ENCODE results near the gene BRMS1.
"Not testable (repeated sequence)": the region's sequence is repeated elsewhere in the genome, so short reads cannot be mapped to it uniquely, and the experiment has no call there.

BRMS1 gene, protein sequence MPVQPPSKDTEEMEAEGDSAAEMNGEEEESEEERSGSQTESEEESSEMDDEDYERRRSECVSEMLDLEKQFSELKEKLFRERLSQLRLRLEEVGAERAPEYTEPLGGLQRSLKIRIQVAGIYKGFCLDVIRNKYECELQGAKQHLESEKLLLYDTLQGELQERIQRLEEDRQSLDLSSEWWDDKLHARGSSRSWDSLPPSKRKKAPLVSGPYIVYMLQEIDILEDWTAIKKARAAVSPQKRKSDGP

GRCh38 chr11:66344550-66345315, at the start of gene BRMS1:
Gene BRMS1, minus strand, starts transcription at chr11:66345104. Its CDS starts 2,870 bp downstream, at chr11:66342234.
- DNase-seq (ENCODE audit: low read depth) = peak; percentile 85
- TF ChIP-seq, protein P1, sequence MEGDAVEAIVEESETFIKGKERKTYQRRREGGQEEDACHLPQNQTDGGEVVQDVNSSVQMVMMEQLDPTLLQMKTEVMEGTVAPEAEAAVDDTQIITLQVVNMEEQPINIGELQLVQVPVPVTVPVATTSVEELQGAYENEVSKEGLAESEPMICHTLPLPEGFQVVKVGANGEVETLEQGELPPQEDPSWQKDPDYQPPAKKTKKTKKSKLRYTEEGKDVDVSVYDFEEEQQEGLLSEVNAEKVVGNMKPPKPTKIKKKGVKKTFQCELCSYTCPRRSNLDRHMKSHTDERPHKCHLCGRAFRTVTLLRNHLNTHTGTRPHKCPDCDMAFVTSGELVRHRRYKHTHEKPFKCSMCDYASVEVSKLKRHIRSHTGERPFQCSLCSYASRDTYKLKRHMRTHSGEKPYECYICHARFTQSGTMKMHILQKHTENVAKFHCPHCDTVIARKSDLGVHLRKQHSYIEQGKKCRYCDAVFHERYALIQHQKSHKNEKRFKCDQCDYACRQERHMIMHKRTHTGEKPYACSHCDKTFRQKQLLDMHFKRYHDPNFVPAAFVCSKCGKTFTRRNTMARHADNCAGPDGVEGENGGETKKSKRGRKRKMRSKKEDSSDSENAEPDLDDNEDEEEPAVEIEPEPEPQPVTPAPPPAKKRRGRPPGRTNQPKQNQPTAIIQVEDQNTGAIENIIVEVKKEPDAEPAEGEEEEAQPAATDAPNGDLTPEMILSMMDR (conservative IDR thresholded peaks at IDR 0.05; ENCODE audit: low read depth, low read length) = no peak
- H3K4me3 ChIP-seq (ENCODE audit: low read length) = peak within 1 kb of the TSS; percentile 96

DNA sequence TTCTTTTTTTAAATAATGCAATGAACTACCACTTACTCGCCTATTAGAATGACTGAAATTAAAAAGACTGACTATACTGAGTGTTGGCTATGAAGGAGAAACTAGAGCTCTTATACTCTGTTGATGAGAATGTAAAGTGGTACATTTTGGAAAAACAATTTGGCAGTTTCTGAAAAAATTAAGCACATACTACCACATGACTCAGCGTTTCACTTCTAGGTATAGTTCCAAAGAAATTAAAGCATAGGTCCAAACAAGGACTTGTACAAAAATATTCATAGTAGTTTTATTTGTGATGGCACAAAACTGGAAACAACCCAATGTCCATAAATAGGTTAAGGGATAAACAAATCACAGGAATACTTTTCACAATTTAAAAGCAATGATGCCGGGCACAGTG, 49.0 kb upstream of the BRMS1 start:
- TF ChIP-seq, protein P1 (conservative IDR thresholded peaks at IDR 0.05; ENCODE audit: low read depth, low read length) = no peak
- DNase-seq (ENCODE audit: low read depth) = no peak
- no peak overlapping the region for H3K4me3 ChIP-seq (ENCODE audit: low read length)

GRCh38 chr11:66391322-66391721, 46.4 kb upstream of the BRMS1 start:
- TF ChIP-seq, protein P1 (conservative IDR thresholded peaks at IDR 0.05; ENCODE audit: low read depth, low read length) = no peak
- H3K4me3 ChIP-seq (ENCODE audit: low read length) = no peak overlapping the region
- no peak for DNase-seq (ENCODE audit: low read depth)

- DNase-seq (ENCODE audit: low read depth) = no peak
- TF ChIP-seq, protein P1 (conservative IDR thresholded peaks at IDR 0.05; ENCODE audit: low read depth, low read length) = peak; percentile 87
- H3K4me3 ChIP-seq (ENCODE audit: low read length) = no peak overlapping the region
Measured at GRCh38 chr11:66388780-66389386, 44.0 kb upstream of the BRMS1 start.

- DNase-seq (ENCODE audit: low read depth) = peak; percentile 26
- TF ChIP-seq, protein P1 (conservative IDR thresholded peaks at IDR 0.05; ENCODE audit: low read depth, low read length) = peak; percentile 98
- peak overlapping the region; percentile 39 for H3K4me3 ChIP-seq (ENCODE audit: low read length)
Measured at GRCh38 chr11:66386171-66387069, 41.5 kb upstream of the BRMS1 start.

DNA sequence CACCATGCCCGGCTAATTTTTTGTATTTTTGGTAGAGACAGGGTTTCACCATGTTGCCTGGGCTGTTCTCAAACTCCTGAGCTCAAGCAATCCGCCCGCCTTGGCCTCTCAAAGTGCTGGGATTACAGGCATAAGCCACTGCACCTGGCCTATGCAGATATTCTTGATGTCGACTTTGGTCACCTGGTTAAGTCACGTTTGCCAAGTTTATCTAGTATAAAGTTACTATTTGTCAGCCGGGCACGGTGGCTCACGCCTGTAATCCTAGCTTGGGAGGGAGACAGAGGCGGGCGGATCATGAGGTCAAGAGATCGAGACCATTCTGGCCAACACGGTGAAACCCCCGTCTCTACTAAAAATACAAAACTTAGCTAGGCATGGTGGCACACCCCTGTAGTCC, 39.4 kb upstream of the BRMS1 start:
- not testable (repeated sequence) for H3K4me3 ChIP-seq (ENCODE audit: low read length); DNase-seq (ENCODE audit: low read depth)

GRCh38 chr11:66380264-66380663, 35.4 kb upstream of the BRMS1 start:
- not testable (repeated sequence) for DNase-seq (ENCODE audit: low read depth); H3K4me3 ChIP-seq (ENCODE audit: low read length)

- not testable (repeated sequence) for DNase-seq (ENCODE audit: low read depth); H3K4me3 ChIP-seq (ENCODE audit: low read length)
Measured at GRCh38 chr11:66373690-66374287, 28.9 kb upstream of the BRMS1 start.
